AG04450 (cell line): Measurements from ENCODE around the gene GPR85. TPM values are rescaled to one million over a fixed set of nuclear protein-coding genes. Genes with fewer than 3 reads are reported as not detected.

ENCODE experiments used
- CTCF ChIA-PET: fragments of 300-600, 350-600 bp; formaldehyde crosslinking; extraction: SDS; loops from one replicate; lab custom pipeline; 2022; ENCODE audit warnings: antibody characterized with exemption, inconsistent platforms; lab: Charles Lee
- POLR2A ChIA-PET: fragments of 350-600 bp; formaldehyde crosslinking; extraction: SDS; loops from one replicate; lab custom pipeline; 2021; ENCODE audit warnings: antibody characterized with exemption, inconsistent platforms; lab: Yijun Ruan, JAX
- DNase-seq: peaks from one replicate; pipeline ENCODE4 v3.0.0-alpha.2; 2011; ENCODE audit warnings: low read depth, low spot score
- H3K27ac ChIP-seq: one replicate; pipeline ENCODE4 v1.5.1; 2012; ENCODE audit warnings: low read depth, low read length, control low read depth
- H3K27me3 ChIP-seq: one replicate; pipeline ENCODE4 v1.6.0; 2012; ENCODE audit warnings: low read length; ENCODE audit not compliant: control insufficient read depth, insufficient read depth
- H3K4me3 ChIP-seq: 2 replicates; pipeline ENCODE4 v1.5.1; 2011; ENCODE audit warnings: mild to moderate bottlenecking, low read depth, low read length, control low read depth
- H3K9me3 ChIP-seq: 2 replicates; pipeline ENCODE4 v1.5.1; 2012; ENCODE audit warnings: low read length; ENCODE audit not compliant: control insufficient read depth, insufficient read depth
- polyA plus RNA-seq: library from polyadenylated mRNA; depleted of rRNA; stranded (reverse); fragments of >200 nt; gene quantifications from 2 replicates; pipeline ENCODE4 v1.2.3, GENCODE V29; 2011
- TF ChIP-seq, protein P1 (sequence below): IDR thresholded peaks from 2 replicates; pipeline ENCODE4 v1.5.1; 2011; ENCODE audit warnings: low read depth, low read length, control low read depth, inconsistent platforms

The GPR85 gene
- polyA plus RNA-seq, 1 experiment, result 6.6 TPM

DNA sequence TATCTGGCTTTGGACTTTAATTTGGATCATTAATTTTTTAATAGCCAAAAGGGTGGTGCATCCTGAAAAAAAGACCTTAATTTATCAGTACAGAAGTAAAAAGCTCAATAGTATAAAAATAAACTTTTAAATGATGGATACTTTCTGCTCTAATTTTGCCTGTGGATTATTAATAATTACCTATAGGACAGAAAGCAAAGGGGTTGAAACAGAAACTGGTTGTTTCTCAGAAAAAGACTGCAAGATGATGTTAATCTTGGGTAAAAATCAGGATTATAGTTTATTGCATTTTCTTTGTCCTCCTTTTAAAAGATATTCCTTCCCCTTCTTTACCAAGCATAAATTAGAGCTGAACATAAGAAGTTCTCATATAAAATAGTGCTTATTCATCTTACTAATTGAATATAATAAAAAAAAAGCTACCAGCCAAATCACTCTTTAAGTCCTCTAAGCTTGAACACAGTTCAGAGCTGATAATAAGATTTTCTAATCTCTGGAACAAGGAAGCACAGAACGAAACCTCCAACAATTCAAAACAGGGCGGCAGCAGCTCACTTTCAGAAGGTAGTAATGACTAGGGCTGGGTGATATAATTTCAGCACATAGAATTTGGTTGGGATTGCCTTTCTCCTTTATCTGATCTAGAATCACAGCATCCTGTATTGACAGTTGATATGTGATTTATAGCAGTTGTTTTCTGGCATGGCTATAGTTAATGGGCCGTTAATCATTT lies 8.1 kb upstream of the GPR85 start:
- ChIA-PET POLR2A (no interaction called here), CTCF (interaction anchor here (0.5 to 0.6 kb wide), 2 partner anchors 8 to 24 kb away, joined by 3 read pairs; partner anchors contain the start of genes GPR85 and SMIM30)
- H3K4me3 ChIP-seq, result no peak overlapping the region
- TF ChIP-seq, protein P1, sequence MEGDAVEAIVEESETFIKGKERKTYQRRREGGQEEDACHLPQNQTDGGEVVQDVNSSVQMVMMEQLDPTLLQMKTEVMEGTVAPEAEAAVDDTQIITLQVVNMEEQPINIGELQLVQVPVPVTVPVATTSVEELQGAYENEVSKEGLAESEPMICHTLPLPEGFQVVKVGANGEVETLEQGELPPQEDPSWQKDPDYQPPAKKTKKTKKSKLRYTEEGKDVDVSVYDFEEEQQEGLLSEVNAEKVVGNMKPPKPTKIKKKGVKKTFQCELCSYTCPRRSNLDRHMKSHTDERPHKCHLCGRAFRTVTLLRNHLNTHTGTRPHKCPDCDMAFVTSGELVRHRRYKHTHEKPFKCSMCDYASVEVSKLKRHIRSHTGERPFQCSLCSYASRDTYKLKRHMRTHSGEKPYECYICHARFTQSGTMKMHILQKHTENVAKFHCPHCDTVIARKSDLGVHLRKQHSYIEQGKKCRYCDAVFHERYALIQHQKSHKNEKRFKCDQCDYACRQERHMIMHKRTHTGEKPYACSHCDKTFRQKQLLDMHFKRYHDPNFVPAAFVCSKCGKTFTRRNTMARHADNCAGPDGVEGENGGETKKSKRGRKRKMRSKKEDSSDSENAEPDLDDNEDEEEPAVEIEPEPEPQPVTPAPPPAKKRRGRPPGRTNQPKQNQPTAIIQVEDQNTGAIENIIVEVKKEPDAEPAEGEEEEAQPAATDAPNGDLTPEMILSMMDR, result no peak
- no peak for DNase-seq
- H3K27ac ChIP-seq, result no peak overlapping the region
- H3K27me3 ChIP-seq, result no peaks in the 10 kb centered on the region
- H3K9me3 ChIP-seq, result no peaks in the 10 kb centered on the region

DNA sequence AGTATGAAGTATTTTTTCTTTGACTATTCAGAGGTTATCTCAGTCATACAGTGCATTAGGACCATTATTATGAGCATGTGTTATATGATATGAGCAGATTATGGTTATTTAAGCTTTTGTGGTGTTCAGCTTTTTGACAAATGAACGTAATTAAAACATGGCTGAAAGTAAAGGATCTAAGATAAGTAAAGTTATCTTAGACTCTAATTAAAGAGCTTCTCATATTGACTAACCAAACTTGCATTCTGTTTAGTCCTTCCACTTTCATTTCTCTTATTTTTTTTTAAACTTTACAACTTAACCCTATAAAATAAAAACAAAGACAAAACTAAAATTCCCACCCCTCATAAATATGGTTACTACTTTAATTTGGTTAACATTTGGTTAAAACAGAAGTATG lies 6.9 kb upstream of the GPR85 start:
- ChIA-PET POLR2A (no interaction called here), CTCF (interaction anchor here (0.6 to 1.3 kb wide), 2 partner anchors 24 to 66 kb away, joined by 4 to 13 read pairs; no protein-coding TSS in a partner anchor)
- Histone ChIP-seq H3K27me3 (no peaks in the 10 kb centered on the region), H3K27ac (no peak overlapping the region), H3K9me3 (no peaks in the 10 kb centered on the region), H3K4me3 (no peak overlapping the region)
- TF ChIP-seq, protein P1, result no peak
- DNase-seq, result no peak

DNA sequence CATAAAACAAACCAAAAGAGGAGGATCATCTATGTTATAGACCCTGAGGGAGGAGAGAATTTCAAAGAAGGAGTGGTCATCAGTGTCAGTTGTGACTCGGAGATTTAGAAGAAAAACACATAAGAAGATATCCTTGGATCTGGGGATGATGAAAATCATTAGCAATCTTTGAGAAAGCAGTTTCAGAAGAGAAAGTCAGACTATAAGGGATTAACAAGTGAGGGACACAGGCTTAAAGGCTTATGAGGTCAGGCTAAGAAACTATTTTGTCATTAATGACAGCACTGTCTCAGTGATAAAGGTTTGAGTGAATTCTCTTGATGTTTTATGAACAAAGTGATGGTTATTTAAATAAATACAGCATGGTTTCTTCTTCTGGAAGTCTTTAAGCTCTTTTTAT lies 6.1 kb upstream of the GPR85 start:
- ChIA-PET CTCF (interaction anchor here (1.3 kb wide), 1 partner anchor 67 kb away, joined by 4 read pairs; no protein-coding TSS in a partner anchor), POLR2A (no interaction called here)
- DNase-seq, result no peak

DNA sequence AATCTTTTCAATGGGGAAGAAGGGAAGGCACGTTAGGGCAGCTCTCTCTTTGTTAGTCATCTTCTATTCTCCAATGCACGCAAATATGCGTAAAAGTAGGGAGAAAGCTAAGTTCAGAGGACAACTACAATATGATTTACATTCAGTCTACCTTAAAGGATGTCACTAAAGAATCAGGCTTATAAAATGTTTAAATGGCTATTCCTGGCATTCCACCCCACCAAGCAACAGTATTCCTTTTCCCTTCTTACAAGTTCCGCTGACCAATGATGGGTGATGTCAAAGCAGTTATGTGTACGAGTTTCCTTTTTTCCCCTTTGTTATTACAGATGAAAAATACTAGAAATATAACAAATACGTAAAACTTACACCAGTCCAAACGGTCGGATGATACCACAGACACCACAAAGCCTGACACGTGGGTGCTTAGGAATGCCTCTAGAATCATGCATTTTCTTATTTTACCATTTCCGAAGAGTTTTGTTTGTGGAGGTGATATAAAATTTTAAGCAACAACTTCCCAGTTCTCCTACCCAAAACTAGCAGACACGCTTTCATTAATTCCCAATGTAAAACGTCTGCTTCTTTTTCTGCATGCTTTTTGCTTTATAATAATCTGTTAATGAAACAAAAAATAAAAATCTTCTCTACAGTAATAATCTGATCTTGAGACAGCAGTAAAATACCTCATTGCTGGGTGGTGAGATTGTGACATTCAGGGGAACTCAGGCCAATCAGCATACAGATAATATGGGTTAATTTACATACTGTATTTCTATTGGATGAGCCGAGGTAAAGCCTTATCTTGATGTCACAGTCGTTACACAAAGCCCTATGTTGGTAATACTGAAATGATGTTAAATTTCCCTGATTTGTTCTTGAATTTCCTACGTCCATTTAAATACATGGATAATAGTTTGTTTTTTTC lies 708 bp upstream of the GPR85 start:
- Histone ChIP-seq H3K27me3 (no peaks in the 10 kb centered on the region), H3K9me3 (no peaks in the 10 kb centered on the region), H3K27ac (peak overlapping the region; percentile 97), H3K4me3 (peak overlapping the region; percentile 71)
- TF ChIP-seq, protein P1, result no peak
- peak; percentile 76 for DNase-seq
- ChIA-PET POLR2A (interaction anchor here (0.7 to 0.8 kb wide), 3 partner anchors 148 to 623 kb away, joined by 3 to 8 read pairs (median 4); a partner anchor contains a TSS), CTCF (interaction anchor here (0.7 to 1.7 kb wide), 5 partner anchors 59 to 537 kb away, joined by 3 to 6 read pairs (median 5); no protein-coding TSS in a partner anchor)

More for the DNA sequence above, 6.1 kb upstream of the GPR85 start:
- TF ChIP-seq, protein P1, result no peak
- Histone ChIP-seq H3K27me3 (no peaks in the 10 kb centered on the region), H3K4me3 (no peak overlapping the region), H3K27ac (no peak overlapping the region), H3K9me3 (no peaks in the 10 kb centered on the region)
